IMR-90 (cell line): ENCODE data around the gene NPEPL1. TPM values are rescaled to one million over a fixed set of nuclear protein-coding genes. Genes with fewer than 3 reads are reported as not detected.

Experiments
- ATAC-seq: fragments of 200-7000 bp; cut with Tn5 transposase; 2 replicates; pipeline ENCODE4 v1.9.1; 2020; ENCODE audit warnings: low read depth, mild to moderate bottlenecking, moderate library complexity
- BruUV-seq: library from RNA; stranded (reverse); fragments of 400-500 nt; replicated peaks from 2 replicates; lab custom pipeline; 2021; lab: Mats Ljungman, UMichigan
- CTCF ChIA-PET: fragments of 300-600 bp; formaldehyde crosslinking; extraction: SDS; loops from one replicate; lab custom pipeline; 2021; ENCODE audit warnings: antibody characterized with exemption; lab: Yijun Ruan, JAX
- POLR2A ChIA-PET: fragments of 300-600 bp; sonication (Branson Sonifier 250); formaldehyde crosslinking; loops from one replicate; lab custom pipeline; 2022; ENCODE audit warnings: antibody characterized with exemption; ENCODE audit not compliant: unreplicated experiment; lab: Charles Lee
- DNase-seq: peaks from one replicate; pipeline ENCODE4 v3.0.0; 2013
- H2AFZ ChIP-seq: replicated peaks from 2 replicates; pipeline ENCODE3; 2013; ENCODE audit warnings: low read length, mild to moderate bottlenecking; ENCODE audit not compliant: poor library complexity
- H2AK5ac ChIP-seq: 2 replicates; pipeline ENCODE4 v1.6.1; 2013; ENCODE audit warnings: low read depth, low read length, inconsistent platforms
- H2AK9ac ChIP-seq: replicated peaks from 2 replicates; pipeline ENCODE3; 2013; ENCODE audit warnings: mild to moderate bottlenecking, low read depth, low read length, moderate library complexity; ENCODE audit not compliant: poor library complexity
- H2BK120ac ChIP-seq: 2 replicates; pipeline ENCODE4 v1.6.1; 2013; ENCODE audit warnings: low read depth, low read length, inconsistent platforms
- H2BK15ac ChIP-seq: 3 replicates; pipeline ENCODE4 v1.6.1; 2013; ENCODE audit warnings: low read depth, low read length, inconsistent platforms
- H2BK20ac ChIP-seq: 2 replicates; pipeline ENCODE4 v1.6.1; 2013; ENCODE audit warnings: low read depth, mild to moderate bottlenecking, inconsistent platforms, low read length, moderate library complexity
- H2BK5ac ChIP-seq: 2 replicates; pipeline ENCODE4 v1.6.1; 2013; ENCODE audit warnings: mild to moderate bottlenecking, low read depth, low read length, inconsistent platforms; ENCODE audit not compliant: poor library complexity, severe bottlenecking
- H3K14ac ChIP-seq: replicated peaks from 2 replicates; pipeline ENCODE4 v1.6.1; 2013; ENCODE audit warnings: low read depth, low read length, inconsistent platforms
- H3K18ac ChIP-seq: 2 replicates; pipeline ENCODE4 v1.6.1; 2013; ENCODE audit warnings: low read depth, low read length, control low read depth
- H3K23ac ChIP-seq: 2 replicates; pipeline ENCODE4 v1.6.1; 2013; ENCODE audit warnings: low read depth, low read length, inconsistent platforms
- H3K27ac ChIP-seq: 2 replicates; pipeline ENCODE4 v1.5.1; 2013; ENCODE audit warnings: mild to moderate bottlenecking, control low read depth, low read length; ENCODE audit not compliant: insufficient read depth
- H3K27me3 ChIP-seq: 2 replicates; pipeline ENCODE4 v1.6.1; 2013; ENCODE audit warnings: low read length; ENCODE audit not compliant: control insufficient read depth, insufficient read depth
- H3K36me3 ChIP-seq: 2 replicates; pipeline ENCODE4 v1.6.1; 2013; ENCODE audit warnings: low read length, mixed read lengths; ENCODE audit not compliant: control insufficient read depth, insufficient read depth
- H3K4ac ChIP-seq: 2 replicates; pipeline ENCODE4 v1.6.1; 2013; ENCODE audit warnings: low read depth, low read length, inconsistent platforms
- H3K4me1 ChIP-seq: 2 replicates; pipeline ENCODE4 v1.6.1; 2013; ENCODE audit warnings: low read length, mixed read lengths; ENCODE audit not compliant: control insufficient read depth, insufficient read depth
- H3K4me2 ChIP-seq: 2 replicates; pipeline ENCODE4 v1.6.1; 2013; ENCODE audit warnings: low read depth, mild to moderate bottlenecking, control low read depth, low read length, moderate library complexity
- H3K4me3 ChIP-seq: 2 replicates; pipeline ENCODE4 v1.5.1; 2013; ENCODE audit warnings: low read depth, mild to moderate bottlenecking, control low read depth, low read length, moderate library complexity; ENCODE audit not compliant: insufficient read depth
- H3K56ac ChIP-seq: 2 replicates; pipeline ENCODE4 v1.6.1; 2013; ENCODE audit warnings: low read length, inconsistent platforms; ENCODE audit not compliant: insufficient read depth; ENCODE audit errors: extremely low read depth
- H3K79me1 ChIP-seq, 2 experiments: 2 replicates each; pipeline ENCODE4 v1.6.1; 2013; ENCODE audit warnings: low read length in 2 of 2, inconsistent platforms in 1 of 2, low read depth in 1 of 2
- H3K9ac ChIP-seq: 2 replicates; pipeline ENCODE4 v1.6.1; 2013; ENCODE audit warnings: low read depth, low read length, control low read depth
- H3K9me1 ChIP-seq: 2 replicates; pipeline ENCODE4 v1.6.1; 2013; ENCODE audit warnings: low read length, inconsistent platforms; ENCODE audit not compliant: insufficient read depth
- H3K9me3 ChIP-seq: 2 replicates; pipeline ENCODE4 v1.6.1; 2013; ENCODE audit warnings: low read length; ENCODE audit not compliant: control insufficient read depth, insufficient read depth
- H4K20me1 ChIP-seq: 2 replicates; pipeline ENCODE4 v1.6.1; 2013; ENCODE audit warnings: low read length, inconsistent platforms; ENCODE audit not compliant: insufficient read depth
- H4K5ac ChIP-seq: 2 replicates; pipeline ENCODE4 v1.6.1; 2013; ENCODE audit warnings: mild to moderate bottlenecking, low read depth, low read length, control low read depth
- H4K8ac ChIP-seq, 2 experiments: 2 replicates each; pipeline ENCODE4 v1.6.1; 2013; ENCODE audit warnings: low read depth in 2 of 2, low read length in 2 of 2, control low read depth in 1 of 2, inconsistent platforms in 1 of 2
- H4K91ac ChIP-seq: 2 replicates; pipeline ENCODE4 v1.6.1; 2013; ENCODE audit warnings: low read depth, low read length, inconsistent platforms; ENCODE audit not compliant: insufficient read depth
- BHLHE40 ChIP-seq: fragments of 150-350 bp; IDR thresholded peaks from 2 replicates; pipeline ENCODE4 v1.6.1; 2016; ENCODE audit warnings: mild to moderate bottlenecking, low read depth, low read length
- CEBPB ChIP-seq: IDR thresholded peaks from 2 replicates; pipeline ENCODE4 v1.6.1; 2012; ENCODE audit warnings: low read depth, low read length, improper control_type of control experiment
- CHD1 ChIP-seq: IDR thresholded peaks from 2 replicates; pipeline ENCODE4 v1.6.1; 2012; ENCODE audit warnings: low read depth, low read length, improper control_type of control experiment
- ELK1 ChIP-seq: fragments of 150-350 bp; IDR thresholded peaks from 2 replicates; pipeline ENCODE4 v1.6.1; 2016; ENCODE audit warnings: low read depth, mild to moderate bottlenecking, low read length, moderate library complexity, borderline replicate concordance
- FOS ChIP-seq: fragments of 150-350 bp; IDR thresholded peaks from 2 replicates; pipeline ENCODE4 v1.6.1; 2016; ENCODE audit warnings: low read depth, low read length
- MAFK ChIP-seq: IDR thresholded peaks from 2 replicates; pipeline ENCODE4 v1.6.1; 2012; ENCODE audit warnings: low read depth, low read length, improper control_type of control experiment
- MAZ ChIP-seq: IDR thresholded peaks from 2 replicates; pipeline ENCODE4 v1.6.1; 2012; ENCODE audit warnings: low read depth, mild to moderate bottlenecking, low read length, improper control_type of control experiment, moderate library complexity, borderline replicate concordance
- NFE2L2 ChIP-seq: fragments of 150-350 bp; IDR thresholded peaks from 2 replicates; pipeline ENCODE4 v1.6.1; 2016; ENCODE audit warnings: low read depth, mild to moderate bottlenecking, low read length
- POLR2A ChIP-seq: IDR thresholded peaks from 2 replicates; pipeline ENCODE4 v1.6.1; 2012; ENCODE audit warnings: mild to moderate bottlenecking, low read depth, low read length
- RAD21 ChIP-seq: IDR thresholded peaks from 2 replicates; pipeline ENCODE4 v1.6.1; 2012; ENCODE audit warnings: low read length, improper control_type of control experiment
- RCOR1 ChIP-seq: IDR thresholded peaks from 2 replicates; pipeline ENCODE4 v1.6.1; 2012; ENCODE audit warnings: mild to moderate bottlenecking, low read length, improper control_type of control experiment; ENCODE audit not compliant: insufficient replicate concordance
- RFX5 ChIP-seq: IDR thresholded peaks from 2 replicates; pipeline ENCODE4 v1.8.0; 2012; ENCODE audit warnings: low read depth, mild to moderate bottlenecking, low read length, moderate library complexity
- whole genome bisulfite sequencing, 2 experiments: methylation state at CpG; one replicate each; pipeline versions ENCODE4 v1.1.5 to v1.1.7; 2013; ENCODE audit warnings: missing lambda C conversion rate in 2 of 2; ENCODE audit not compliant: insufficient read length in 1 of 2; ENCODE audit errors: extremely low coverage in 2 of 2; 5-methylcytosine and 5-hydroxymethylcytosine counted together
- dilution Hi-C: fragments of 300-500 bp; cut with HindIII; formaldehyde crosslinking; loops from one replicate; pipeline ENCODE4 v1.14.3; 2018; ENCODE audit warnings: low sequenced_read_pairs; ENCODE audit not compliant: unreplicated experiment
- in situ Hi-C: fragments of 300-500 bp; cut with MboI; formaldehyde crosslinking; loops from 3 replicates; pipeline ENCODE4 v1.14.3; 2019; ENCODE audit warnings: low sequenced_read_pairs, inconsistent platforms, mixed read lengths
- intact Hi-C: fragments of 100-400 bp; cut with micrococcal nuclease; formaldehyde crosslinking; loops from 2 replicates; pipeline ENCODE4 v1.10.0; 2022
- polyA plus RNA-seq, 3 experiments: library from polyadenylated mRNA; depleted of rRNA; stranded (reverse); fragments of >200 nt; gene quantifications; 2 replicates each; pipeline ENCODE4 v1.2.3, GENCODE V29; 2012; ENCODE audit warnings: low replicate concordance in 1 of 3
- total RNA-seq: library from RNA; depleted of rRNA; stranded (reverse); fragments of >200 nt; gene quantifications from 2 replicates; pipeline ENCODE4 v1.2.3, GENCODE V29; 2012
- TF ChIP-seq, protein P1 (sequence below): conservative IDR thresholded peaks from 2 replicates; pipeline ENCODE4 v1.5.1; 2012; ENCODE audit warnings: mild to moderate bottlenecking, low read depth, low read length, improper control_type of control experiment

Gene NPEPL1
- total and polyA plus RNA-seq, 2 of the 4 experiments (the other 2 are of a cell fraction): 6.3 to 10.4 TPM

GRCh38 chr20:58673119-58673518, 19.5 kb upstream of the NPEPL1 start:
- H2BK20ac ChIP-seq: no peak overlapping the region
- H3K27me3 ChIP-seq: no peaks in the 10 kb centered on the region
- POLR2A ChIA-PET: no interaction called here
- no peak overlapping the region for H2BK120ac ChIP-seq
- H2AFZ ChIP-seq: no peak overlapping the region
- in situ Hi-C loops: no loop called here
- H3K4ac ChIP-seq: no peak overlapping the region
- H3K56ac ChIP-seq: no peak overlapping the region
- BruUV-seq: no TSS peak
- H3K4me1 ChIP-seq: peaks cover 4% of the 10 kb centered on the region
- 93% methylated on average over 7 of the region's 9 CpGs; no CpG with 5 or more reads in 1 of the 2 experiments for WGBS, 2 experiments
- no peak overlapping the region for H3K18ac ChIP-seq
- H3K14ac ChIP-seq: no peak overlapping the region
- H4K5ac ChIP-seq: no peak overlapping the region
- H3K79me1 ChIP-seq: peaks cover 15 to 40% of the 10 kb centered on the region in 2 experiments; a peak in 3 of 4 replicates
- no peak overlapping the region for H3K23ac ChIP-seq
- ATAC-seq (no peak), DNase-seq (no peak)
- TF ChIP-seq CEBPB (no peak), RFX5 (no peak), MAFK (no peak), POLR2A (no peak), NFE2L2 (no peak), BHLHE40 (no peak), MAZ (no peak), RCOR1 (no peak), ELK1 (no peak), FOS (no peak), RAD21 (no peak), CHD1 (no peak)
- TF ChIP-seq, protein P1, sequence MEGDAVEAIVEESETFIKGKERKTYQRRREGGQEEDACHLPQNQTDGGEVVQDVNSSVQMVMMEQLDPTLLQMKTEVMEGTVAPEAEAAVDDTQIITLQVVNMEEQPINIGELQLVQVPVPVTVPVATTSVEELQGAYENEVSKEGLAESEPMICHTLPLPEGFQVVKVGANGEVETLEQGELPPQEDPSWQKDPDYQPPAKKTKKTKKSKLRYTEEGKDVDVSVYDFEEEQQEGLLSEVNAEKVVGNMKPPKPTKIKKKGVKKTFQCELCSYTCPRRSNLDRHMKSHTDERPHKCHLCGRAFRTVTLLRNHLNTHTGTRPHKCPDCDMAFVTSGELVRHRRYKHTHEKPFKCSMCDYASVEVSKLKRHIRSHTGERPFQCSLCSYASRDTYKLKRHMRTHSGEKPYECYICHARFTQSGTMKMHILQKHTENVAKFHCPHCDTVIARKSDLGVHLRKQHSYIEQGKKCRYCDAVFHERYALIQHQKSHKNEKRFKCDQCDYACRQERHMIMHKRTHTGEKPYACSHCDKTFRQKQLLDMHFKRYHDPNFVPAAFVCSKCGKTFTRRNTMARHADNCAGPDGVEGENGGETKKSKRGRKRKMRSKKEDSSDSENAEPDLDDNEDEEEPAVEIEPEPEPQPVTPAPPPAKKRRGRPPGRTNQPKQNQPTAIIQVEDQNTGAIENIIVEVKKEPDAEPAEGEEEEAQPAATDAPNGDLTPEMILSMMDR: no peak
- H3K4me3 ChIP-seq: no peak overlapping the region
- no peaks in the 10 kb centered on the region for H3K9me3 ChIP-seq
- peaks cover 52% of the 10 kb centered on the region for H3K36me3 ChIP-seq
- H3K27ac ChIP-seq: no peak overlapping the region
- no peak overlapping the region for H2AK9ac ChIP-seq
- H3K9ac ChIP-seq: no peak overlapping the region
- intact Hi-C loops: no loop called here
- H4K91ac ChIP-seq: no peak overlapping the region
- no peak overlapping the region for H2AK5ac ChIP-seq
- H2BK5ac ChIP-seq: no peak overlapping the region
- H2BK15ac ChIP-seq: no peak overlapping the region
- dilution Hi-C loops: loop anchor here (25.0 kb wide), 1 partner anchor 436 kb away; the partner anchor contains the start of gene ANKRD60
- no peak overlapping the region for H4K8ac ChIP-seq
- CTCF ChIA-PET: interaction anchor here (1.2 kb wide), 1 partner anchor 17 kb away, joined by 4 read pairs; no protein-coding TSS in a partner anchor
- H3K4me2 ChIP-seq: no peak overlapping the region
- peaks cover 3% of the 10 kb centered on the region; the same call in 1 of the 2 replicates for H3K9me1 ChIP-seq
- H4K20me1 ChIP-seq: peaks cover 4% of the 10 kb centered on the region; the same call in 1 of the 2 replicates
